Right ventricle myocardium superior (tissue), 1 donor: ENCODE measurements around the gene NAT8L. TPM values are rescaled to one million over a fixed set of nuclear protein-coding genes. Genes with fewer than 3 reads are reported as not detected.
"Not testable (repeated sequence)": the region's sequence is repeated elsewhere in the genome, so short reads cannot be mapped to it uniquely, and the experiment has no call there.

Source experiments
- ATAC-seq: fragments of 200-7000 bp; cut with Tn5 transposase; one replicate; pipeline ENCODE4 v1.9.1; 2020; ENCODE audit warnings: mild to moderate bottlenecking; ENCODE audit not compliant: poor library complexity
- DNase-seq: peaks from one replicate; pipeline ENCODE4 v3.0.0-alpha.2; 2020
- intact Hi-C: fragments of 100-400 bp; cut with DNase I; formaldehyde crosslinking; loops from one replicate; pipeline ENCODE4 v1.11.2; 2022
- long read RNA-seq: library from polyadenylated mRNA; unstranded; transcript quantifications from one replicate; pipeline ENCODE4 v2.0.0, GENCODE V29; 2021
- total RNA-seq: library from RNA; stranded (reverse); fragmentation: NEBNext Ultra II Directional; extraction: Animal tissue kit (Norgen Biotek cat#: 25700); gene quantifications from one replicate; pipeline ENCODE4 v1.2.1, GENCODE V29; 2021
- donor health status: DM: no; HTN: yes; CAD: no; lungs with severe emphysema.

The NAT8L gene, protein sequence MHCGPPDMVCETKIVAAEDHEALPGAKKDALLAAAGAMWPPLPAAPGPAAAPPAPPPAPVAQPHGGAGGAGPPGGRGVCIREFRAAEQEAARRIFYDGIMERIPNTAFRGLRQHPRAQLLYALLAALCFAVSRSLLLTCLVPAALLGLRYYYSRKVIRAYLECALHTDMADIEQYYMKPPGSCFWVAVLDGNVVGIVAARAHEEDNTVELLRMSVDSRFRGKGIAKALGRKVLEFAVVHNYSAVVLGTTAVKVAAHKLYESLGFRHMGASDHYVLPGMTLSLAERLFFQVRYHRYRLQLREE
- total RNA-seq: 1.00 TPM
- long read RNA-seq, partial matches to known transcripts: 0 of 5 reads
- long read RNA-seq, other reads (novel, unspliced or antisense): 5 of 5 reads

DNA sequence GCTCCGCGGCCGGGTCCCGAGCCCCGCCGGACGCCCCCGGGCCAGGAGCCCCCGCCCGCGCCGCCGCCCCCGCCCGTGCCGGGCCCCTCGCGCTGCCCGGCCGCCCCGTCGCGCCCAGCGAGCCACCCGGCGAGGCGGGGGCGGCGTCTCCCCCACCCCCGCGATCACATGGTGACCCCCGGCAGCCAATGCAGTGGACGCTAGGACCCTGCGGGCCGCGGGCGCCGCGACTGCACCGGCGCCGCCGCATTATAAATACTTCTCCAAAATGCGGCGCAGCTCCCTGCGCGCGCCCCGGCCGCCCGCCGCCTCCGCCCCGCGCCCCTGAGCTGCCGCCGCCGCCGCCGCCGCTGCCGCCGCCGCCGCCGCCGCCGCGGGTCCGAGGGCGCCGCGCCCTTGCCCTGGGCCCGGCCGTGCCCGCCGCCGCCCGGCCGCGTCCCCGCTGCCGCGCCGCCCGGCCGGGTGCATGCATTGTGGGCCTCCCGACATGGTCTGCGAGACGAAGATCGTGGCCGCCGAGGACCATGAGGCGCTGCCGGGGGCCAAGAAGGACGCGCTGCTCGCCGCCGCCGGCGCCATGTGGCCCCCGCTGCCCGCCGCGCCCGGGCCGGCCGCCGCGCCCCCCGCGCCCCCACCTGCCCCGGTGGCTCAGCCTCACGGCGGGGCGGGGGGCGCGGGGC is at the start of gene NAT8L:
Gene NAT8L (plus strand): TSS at position 282 of the 680 bp plus-strand sequence. CDS start 185 bp downstream, at position 467.
- DNase-seq: peak; percentile 53

DNA sequence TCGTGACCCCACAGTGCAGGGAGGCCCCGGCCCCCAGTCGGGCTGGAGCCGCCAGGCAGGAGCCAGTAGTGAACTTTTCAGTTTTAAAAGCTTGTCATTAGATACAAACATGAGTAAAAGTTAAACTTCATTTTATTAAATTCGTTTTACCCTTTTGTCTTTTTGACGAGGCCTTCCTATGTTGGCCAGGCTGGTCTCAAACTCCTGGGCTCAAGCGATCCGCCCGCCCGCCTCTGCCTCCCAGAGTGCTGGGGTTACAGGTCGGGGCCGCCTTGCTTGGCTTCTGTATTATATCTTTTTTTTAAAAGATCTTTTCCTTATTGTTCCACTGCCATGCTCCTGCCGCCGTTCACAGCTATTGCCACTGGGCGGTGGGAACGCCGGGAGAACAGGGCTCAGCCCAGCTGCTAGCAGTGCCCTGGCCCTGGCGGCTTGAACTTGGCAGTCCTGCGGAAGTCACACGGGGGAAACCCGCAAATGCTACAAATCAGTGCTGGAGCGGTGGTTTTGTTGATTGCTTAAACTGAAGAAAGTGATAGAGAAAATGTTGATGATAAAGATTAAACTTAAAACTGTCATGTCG is 49.4 kb upstream of the NAT8L start:
- ATAC-seq (peak; percentile 54), DNase-seq (peak; percentile 74)
- intact Hi-C loops: no loop called here

More for the DNA sequence above, at the start of gene NAT8L:
- peak; percentile 67 for ATAC-seq
- intact Hi-C loops: no loop called here

DNA sequence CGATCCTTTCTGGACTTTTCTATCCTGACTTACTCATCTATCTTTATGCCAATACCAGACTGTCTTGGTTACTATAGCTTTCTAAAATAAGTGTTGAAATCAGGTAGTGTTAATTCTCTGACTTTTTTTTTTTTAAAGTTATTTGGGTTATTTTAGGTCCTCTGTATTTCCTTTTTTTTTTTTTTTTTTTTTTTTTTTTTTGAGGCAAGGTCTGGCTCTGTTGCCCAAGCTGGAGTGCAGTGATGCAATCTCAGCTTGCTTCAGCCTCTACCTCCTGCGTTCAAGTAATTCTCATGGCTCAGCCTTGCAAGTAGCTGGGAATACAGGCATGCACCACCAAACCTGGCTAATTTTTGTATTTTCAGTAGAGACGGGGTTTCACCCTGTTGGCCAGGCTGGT is 47.5 kb upstream of the NAT8L start:
- no peak for DNase-seq
- intact Hi-C loops: no loop called here
- ATAC-seq: no peak

DNA sequence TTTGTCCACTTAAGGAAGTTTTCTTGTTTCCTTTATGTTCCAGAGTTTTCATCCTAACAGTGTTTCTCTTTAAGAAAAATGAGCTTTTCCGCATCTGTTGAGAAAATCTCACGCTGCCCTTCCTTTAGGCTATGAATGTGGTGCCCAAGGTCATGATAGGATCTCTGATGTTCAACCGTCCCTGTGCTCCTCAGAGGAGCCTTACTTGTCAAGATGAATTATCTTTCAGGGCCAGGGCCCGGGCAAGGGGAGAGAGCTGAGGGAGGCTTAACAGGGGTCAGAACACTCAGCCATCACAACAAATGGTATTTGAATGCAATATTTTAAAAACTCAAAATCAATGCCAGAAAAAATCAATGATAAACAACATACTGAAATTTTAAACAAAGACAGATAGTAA is 44.1 kb upstream of the NAT8L start:
- ATAC-seq (no peak), DNase-seq (no peak)
- intact Hi-C loops: no loop called here

DNA sequence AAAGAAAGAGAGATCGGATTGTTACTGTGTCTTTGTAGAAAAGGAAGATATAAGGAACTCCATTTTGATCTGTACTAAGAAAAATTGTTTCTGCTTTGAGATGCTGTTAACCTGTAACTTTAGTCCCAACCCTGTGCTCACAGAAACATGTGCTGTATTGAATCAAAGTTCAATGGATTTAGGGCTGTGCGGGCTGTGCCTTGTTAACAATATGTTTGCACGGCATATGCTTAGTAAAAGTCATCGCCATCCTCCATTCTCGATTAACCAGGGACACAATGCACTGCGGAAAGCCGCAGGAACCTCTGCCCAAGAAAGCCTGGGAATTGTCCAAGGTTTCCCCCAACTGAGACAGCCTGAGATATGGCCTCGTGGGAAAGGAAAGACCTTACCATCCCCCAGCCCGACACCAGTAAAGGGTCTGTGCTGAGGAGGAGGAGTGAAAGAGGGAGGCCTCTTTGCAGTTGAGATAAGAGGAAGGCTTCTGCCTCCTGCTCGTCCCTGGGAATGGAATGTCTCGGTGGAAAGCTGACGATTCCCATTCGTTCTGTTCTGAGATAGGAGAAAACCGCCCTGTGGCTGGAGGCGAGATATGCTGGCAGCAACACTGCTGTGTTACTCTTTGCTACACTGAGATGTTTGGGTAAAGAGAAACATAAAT is 37.6 kb upstream of the NAT8L start:
- DNase-seq, ATAC-seq, intact Hi-C loops: not testable (repeated sequence)

DNA sequence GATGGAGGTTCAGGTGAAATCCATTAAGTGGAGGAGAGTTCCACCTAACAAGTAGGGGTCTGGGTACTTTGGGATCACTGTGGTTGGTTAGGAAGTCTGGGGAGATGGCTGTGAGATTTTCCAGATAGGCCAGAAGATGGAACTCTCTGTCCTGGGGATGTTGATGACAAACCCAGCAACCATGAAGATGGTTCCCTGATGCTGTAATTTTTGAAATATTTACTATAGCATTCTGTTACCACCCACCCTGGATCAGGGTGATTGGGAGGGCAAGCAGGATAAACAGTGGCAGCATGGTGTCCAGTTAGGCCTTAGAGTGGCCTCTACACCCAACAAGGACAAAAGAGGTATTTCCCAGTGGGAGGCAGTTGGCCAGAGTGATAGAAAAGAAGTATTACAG is 34.4 kb upstream of the NAT8L start:
- DNase-seq (no peak), ATAC-seq (no peak)
- intact Hi-C loops: no loop called here

DNA sequence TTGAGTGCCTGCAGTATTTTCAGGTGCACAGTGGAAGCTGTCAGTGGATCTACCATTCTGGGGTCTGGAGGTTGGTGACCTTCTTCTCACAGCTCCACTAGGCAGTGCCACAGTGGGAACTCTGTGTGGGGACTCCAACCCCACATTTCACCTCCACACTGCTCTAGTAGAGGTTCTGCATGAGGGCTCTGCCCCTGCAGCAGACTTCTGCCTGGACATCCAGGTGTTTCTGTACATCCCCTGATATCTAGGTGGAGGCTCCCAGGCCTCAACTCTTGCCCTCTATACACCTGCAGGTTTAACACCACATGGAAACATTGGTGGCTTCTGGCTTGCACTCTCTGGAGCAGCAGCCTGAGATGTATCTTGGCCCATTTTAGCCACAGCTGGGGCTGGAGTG is 33.3 kb upstream of the NAT8L start:
- DNase-seq (no peak), ATAC-seq (no peak)
- intact Hi-C loops: no loop called here

DNA sequence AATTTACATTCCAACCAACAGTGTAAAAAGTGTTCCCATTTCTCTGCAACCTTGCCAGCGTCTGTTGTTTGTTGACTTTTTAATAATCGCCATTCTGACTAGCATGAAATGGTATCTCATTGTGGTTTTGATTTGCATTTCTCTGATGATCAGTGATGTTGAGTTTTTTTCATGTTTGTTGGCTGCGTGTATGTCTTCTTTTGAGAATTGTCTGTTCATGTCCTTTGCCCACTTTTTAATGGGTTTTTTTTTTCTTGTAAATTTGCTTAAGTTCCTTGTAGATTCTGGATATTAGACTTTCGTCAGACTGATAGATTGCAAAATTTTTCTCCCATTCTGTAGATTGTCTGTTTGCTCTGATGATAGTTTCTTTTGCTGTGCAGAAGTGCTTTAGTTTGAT is 32.0 kb upstream of the NAT8L start:
- DNase-seq, intact Hi-C loops, ATAC-seq: not testable (repeated sequence)

DNA sequence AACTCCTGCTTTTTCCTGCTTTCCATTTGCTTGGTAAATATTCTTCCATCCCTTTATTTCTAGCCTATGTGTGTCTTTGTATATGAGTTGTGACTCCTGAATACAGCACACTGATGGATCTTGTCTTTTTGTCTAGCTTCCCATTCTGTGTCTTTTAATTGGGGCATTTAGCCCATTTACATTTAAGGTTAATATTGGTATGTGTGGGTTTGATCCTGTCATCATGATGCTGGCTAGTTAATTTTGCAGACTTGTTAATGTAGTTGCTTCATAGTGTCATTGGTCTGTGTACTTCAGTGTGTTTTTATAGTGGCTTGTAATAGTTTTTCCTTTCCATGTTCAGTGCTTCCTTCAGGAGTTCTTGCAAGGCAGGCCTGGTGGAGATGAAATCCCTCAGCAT is 28.0 kb upstream of the NAT8L start:
- DNase-seq, intact Hi-C loops, ATAC-seq: not testable (repeated sequence)

DNA sequence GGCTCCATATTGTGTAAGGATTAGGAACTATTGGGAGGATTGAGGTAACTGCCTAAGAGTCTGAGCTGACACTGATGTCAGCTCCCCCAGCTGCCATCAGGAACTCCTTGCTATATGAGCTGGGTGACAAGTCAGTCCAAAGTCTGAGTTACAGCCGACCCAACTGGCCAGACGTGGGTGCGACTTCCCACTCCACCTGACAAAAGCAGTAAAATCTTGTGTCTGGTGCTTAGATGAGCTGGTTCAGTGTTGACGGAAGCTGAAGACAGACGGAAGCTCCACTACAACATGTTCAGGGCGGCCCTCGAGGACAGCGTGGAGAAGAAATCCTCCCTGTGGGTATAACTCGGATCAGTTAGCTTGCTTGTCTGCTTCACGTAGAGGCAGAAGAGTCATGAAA is 22.8 kb upstream of the NAT8L start:
- DNase-seq (no peak), ATAC-seq (no peak)
- intact Hi-C loops: no loop called here

DNA sequence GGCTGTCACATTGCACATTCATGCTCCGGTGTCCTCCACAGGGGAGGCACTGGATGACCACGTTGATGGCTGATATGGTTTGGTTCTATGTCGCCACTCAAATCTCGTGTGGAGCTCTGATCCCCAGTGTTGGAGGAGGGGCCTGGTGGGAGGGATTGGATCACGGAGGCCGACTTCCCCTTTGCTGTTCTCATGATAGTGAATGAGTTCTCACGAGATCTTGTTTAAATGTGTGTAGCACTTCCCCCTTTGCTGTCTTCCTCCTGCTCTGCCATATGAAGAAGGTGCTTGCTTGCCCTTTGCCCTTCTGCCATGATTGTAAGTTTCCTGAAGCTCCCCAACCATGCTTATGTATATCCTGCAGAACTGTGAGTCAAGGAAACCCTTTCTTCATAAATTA is 22.3 kb upstream of the NAT8L start:
- intact Hi-C loops: no loop called here
- no peak for DNase-seq
- ATAC-seq: no peak

DNA sequence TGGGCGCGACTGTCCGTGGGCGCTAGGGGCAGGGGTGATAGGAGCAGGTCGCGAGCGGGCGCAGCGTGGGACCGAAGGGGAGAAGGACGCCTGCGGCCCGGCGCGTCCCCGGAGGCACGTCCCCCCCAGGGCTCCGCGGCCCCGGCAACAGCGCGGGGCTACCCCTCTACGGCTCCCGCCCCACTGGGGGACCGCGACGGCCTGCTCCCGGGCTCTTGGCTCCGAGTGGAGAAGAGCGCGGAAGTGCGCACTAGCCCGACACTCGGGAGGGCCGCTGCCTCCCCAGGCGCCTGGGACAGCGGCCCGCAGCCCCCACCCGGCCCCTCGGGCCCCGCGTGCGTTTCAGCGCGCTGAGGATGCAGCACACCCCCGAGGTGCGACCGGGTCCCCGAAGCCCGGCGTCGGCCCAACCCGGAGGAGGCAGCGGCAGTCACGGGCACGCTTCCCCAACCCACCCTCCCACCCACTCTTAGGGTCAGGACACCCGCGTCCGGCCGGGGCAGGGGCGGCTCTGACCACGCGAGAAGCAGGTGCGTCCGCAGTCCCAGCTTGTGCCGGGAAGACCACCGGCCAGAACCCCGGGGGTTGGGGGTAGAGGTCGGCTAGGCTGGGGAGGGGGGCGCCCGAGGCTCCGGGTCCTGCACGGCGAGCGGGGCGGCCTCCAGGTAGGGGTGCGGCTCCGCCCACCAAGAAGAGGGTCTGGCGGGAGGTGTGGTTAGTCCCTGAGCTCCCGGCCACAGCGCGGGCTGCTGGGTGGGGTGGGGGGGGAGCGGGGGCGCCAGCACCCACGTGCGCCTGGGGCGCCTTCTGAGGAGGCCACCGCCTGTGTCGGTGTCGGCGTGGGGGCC is 18.5 kb upstream of the NAT8L start:
- no peak for DNase-seq
- ATAC-seq: no peak
- intact Hi-C loops: no loop called here

DNA sequence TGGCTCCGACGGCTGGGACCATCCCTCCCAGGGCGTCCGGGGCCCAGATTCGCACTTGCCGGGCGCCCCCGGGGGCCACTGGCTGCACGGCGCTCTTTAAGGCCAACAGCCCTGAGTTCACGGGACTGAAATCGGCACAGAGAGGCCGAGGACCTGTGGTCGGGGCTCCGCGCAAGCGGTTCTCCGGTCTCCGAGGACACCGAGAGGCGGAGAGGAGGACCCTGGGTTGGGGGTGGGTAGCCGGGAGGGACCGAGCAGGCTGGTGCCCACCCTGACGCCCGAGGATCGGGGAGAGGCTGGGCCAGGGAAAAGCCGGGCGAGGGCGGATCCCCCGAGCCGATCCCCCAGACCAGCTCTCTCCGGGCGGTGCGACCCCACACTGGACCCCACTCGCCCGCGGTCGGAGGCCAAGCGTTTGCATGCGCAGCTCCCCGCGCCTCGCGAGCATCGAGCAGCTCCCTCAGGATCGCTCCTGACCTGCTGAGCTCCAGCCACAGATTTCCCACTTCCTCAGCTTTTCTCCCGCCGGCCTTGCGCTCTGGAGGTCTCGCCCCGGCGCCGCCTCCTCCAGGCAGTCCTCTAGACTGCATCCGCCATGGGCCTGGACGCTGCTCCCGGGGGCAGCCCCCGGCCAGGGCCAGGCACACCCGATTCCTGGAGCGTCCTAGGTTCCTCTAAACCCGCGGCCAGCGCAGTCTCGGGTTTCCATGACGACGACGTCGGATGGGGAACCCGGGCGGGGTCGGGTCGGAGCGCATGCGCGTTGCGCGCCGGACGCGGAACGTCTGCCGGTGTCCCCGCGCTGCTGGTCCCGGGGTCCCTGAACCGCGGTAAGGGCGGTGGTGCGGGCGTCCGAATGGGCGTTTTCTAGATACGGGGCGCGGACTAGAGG is 17.6 kb upstream of the NAT8L start:
- ATAC-seq (peak; percentile 85), DNase-seq (peak; percentile 92)
- intact Hi-C loops: no loop called here

DNA sequence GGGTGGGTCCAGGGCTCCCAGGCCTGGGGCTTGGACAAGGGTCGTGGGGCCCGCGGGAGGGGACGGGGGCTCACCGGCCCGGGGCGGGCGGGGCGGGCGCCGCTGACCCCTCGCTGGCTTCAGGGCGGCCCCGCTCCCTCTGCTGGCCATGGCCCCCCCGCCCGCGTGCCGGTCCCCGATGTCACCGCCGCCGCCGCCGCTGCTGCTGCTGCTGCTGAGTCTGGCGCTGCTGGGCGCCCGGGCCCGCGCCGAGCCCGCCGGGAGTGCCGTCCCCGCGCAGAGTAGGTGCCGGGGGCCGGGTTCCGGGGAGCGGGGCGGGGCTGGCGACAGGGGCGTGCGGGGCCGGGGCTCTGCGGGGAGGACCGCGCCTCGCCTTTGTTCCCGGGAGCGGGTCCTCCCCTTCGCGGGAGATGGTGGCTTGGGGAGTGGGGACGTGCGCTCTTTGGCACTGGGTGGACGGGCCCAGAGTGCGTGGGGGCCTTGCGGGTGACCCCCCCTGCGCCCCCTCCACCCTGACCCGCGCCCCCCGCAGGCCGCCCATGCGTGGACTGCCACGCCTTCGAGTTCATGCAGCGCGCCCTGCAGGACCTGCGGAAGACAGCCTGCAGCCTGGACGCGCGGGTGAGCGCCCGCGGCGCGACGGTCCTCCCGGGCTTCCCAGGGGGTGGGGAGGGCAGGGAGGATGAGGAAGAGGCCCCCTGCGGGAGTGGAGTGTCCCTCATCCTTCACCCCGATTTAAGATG is 16.8 kb upstream of the NAT8L start:
- intact Hi-C loops: no loop called here
- peak; percentile 35 for DNase-seq
- ATAC-seq: peak; percentile 49

DNA sequence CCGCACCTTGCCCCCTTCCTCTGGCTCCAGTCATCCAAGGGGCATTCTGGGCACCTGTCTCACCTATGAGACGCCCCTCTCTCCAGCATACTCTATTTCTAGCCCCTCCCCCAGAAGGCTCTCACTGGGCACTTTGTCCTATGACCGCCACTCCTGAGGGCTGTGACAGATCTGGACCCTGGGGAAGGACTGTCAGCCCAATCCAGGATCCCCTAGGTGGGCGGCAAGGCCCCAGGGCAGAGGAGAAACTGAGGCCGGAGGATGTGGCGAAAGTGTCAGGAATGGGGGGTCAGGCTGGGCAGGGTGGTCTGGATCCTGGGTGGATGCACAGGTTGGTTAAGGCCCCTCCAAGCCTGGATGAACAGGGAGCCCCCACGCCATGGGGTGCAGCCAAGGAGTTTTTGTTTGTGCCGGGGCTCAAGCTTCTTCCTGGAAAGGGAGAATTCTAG is 16.2 kb upstream of the NAT8L start:
- ATAC-seq: no peak
- no peak for DNase-seq
- intact Hi-C loops: no loop called here

DNA sequence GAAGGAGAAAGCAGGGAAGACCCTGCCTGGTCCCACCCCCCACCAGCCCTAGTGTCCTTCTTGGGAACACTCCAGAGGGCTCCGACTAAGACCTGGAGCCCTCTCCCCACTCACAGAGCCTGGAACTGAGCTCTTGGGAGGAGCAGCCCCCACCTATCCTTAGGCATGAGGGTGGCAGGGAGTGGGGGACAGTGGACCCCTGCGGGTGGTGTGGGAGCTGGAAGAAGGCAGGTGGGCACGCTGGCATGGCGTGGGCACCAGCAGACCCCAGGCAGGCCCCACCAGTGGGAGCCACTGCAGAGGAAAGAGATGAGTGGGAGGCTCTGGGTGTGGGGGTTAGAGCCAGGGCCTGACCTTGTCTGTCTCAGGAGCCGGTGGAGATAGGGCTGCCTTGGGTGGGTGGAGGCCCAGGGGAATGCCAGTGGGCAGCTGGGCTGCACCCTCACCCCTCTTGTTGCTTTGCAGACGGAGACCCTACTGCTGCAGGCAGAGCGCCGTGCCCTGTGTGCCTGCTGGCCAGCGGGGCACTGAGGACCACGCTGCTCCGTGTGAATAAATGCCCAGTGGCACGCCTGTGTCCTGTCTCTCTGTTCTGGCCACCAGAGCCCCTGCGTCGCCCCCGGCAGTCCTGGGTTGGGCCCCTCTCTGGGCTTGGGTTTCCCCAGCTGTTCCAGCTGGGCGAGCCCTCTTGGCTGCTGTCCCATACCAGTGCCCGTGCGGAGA is 15.6 kb upstream of the NAT8L start:
- intact Hi-C loops: no loop called here
- ATAC-seq (no peak), DNase-seq (no peak)
